OCI-LY1 (cell line): ENCODE measurements around the gene SCN1A.

Experiments used
- H2AFZ ChIP-seq: fragments of 200-600 bp; sonication (generic), shearing (Covaris generic); 2 replicates; pipeline ENCODE4 v1.6.0; 2014; ENCODE audit warnings: antibody characterized with exemption, mild to moderate bottlenecking, low read length
- H3F3A ChIP-seq: fragments of 200-600 bp; sonication (generic), shearing (Covaris generic); 2 replicates; pipeline ENCODE4 v1.6.0; 2014; ENCODE audit warnings: mild to moderate bottlenecking, antibody characterized with exemption, low read length, moderate library complexity; ENCODE audit not compliant: insufficient read depth
- H3K27ac ChIP-seq: fragments of 200-600 bp; sonication (generic); 2 replicates; pipeline ENCODE4 v1.5.1; 2014; ENCODE audit warnings: low read length, mixed run types, mild to moderate bottlenecking, low read depth; ENCODE audit not compliant: poor library complexity, severe bottlenecking
- H3K27me3 ChIP-seq: fragments of 200-600 bp; sonication (generic); 2 replicates; pipeline ENCODE4 v1.6.0; 2014; ENCODE audit warnings: antibody characterized with exemption, mild to moderate bottlenecking, low read length, moderate library complexity; ENCODE audit not compliant: insufficient read depth
- H3K36me3 ChIP-seq: fragments of 200-600 bp; sonication (generic); 2 replicates; pipeline ENCODE4 v1.6.1; 2014; ENCODE audit warnings: mild to moderate bottlenecking, antibody characterized with exemption, low read length, moderate library complexity, mixed read lengths; ENCODE audit not compliant: insufficient read depth
- H3K4me1 ChIP-seq: fragments of 200-600 bp; sonication (generic); 2 replicates; pipeline ENCODE4 v1.5.1; 2014; ENCODE audit warnings: mild to moderate bottlenecking, low read length, moderate library complexity; ENCODE audit not compliant: insufficient read depth, severe bottlenecking
- H3K4me2 ChIP-seq: fragments of 200-600 bp; sonication (generic), shearing (Covaris generic); 2 replicates; pipeline ENCODE4 v1.6.1; 2014; ENCODE audit warnings: low read length
- H3K4me3 ChIP-seq: fragments of 200-600 bp; sonication (generic); 2 replicates; pipeline ENCODE4 v1.5.1; 2014; ENCODE audit warnings: low read length, low read depth, mild to moderate bottlenecking, mixed read lengths; ENCODE audit not compliant: poor library complexity, severe bottlenecking
- H3K79me2 ChIP-seq: fragments of 200-600 bp; shearing (Covaris generic); 2 replicates; pipeline ENCODE4 v1.6.1; 2016; ENCODE audit warnings: mixed run types, low read length, mixed read lengths; ENCODE audit not compliant: insufficient read depth
- H3K9ac ChIP-seq: fragments of 200-600 bp; sonication (generic), shearing (Covaris generic); 2 replicates; pipeline ENCODE4 v1.6.1; 2014; ENCODE audit warnings: mild to moderate bottlenecking, low read length, mixed read lengths
- H3K9me2 ChIP-seq: fragments of 200-600 bp; sonication (generic), shearing (Covaris generic); 2 replicates; pipeline ENCODE4 v1.6.1; 2014; ENCODE audit warnings: low read depth, mild to moderate bottlenecking, low read length, mixed read lengths
- H3K9me3 ChIP-seq: fragments of 200-600 bp; shearing (Covaris generic); 2 replicates; pipeline ENCODE4 v1.6.1; 2014; ENCODE audit warnings: low read length, mixed read lengths
- H4K20me1 ChIP-seq: fragments of 200-600 bp; sonication (generic), shearing (Covaris generic); 2 replicates; pipeline ENCODE4 v1.6.0; 2016; ENCODE audit warnings: mild to moderate bottlenecking, low read length; ENCODE audit not compliant: insufficient read depth
- CTCF ChIP-seq: fragments of 200-600 bp; sonication (generic), shearing (Covaris generic); IDR thresholded peaks from 2 replicates; pipeline ENCODE4 v1.5.1; 2017; ENCODE audit warnings: mild to moderate bottlenecking, antibody characterized with exemption, low read length, moderate library complexity, mixed read lengths
- EZH2 ChIP-seq: fragments of 200-600 bp; sonication (generic), shearing (Covaris generic); IDR thresholded peaks from 2 replicates; pipeline ENCODE4 v1.8.0; 2017; ENCODE audit warnings: borderline replicate concordance, mixed run types, mild to moderate bottlenecking, antibody characterized with exemption, low read length, moderate library complexity, mixed read lengths

SCN1A gene

DNA sequence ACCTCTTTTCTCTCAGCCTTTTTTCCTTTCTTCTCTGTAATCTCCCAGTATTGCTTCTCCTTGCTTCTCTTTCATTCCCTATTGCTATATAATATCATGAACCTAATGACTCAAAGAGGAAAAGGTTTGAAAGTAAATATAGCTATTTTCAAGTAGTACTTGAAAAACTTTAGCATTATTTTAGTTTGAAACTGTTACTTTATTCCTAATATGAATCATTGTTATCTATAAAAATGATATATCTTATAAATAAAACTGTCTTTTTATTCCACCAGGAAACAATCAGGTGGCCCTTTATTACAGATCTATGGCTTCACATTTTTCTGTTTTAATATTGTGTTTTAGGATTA lies 311 bp upstream of the SCN1A start:
- H3K9me3 ChIP-seq = no peaks in the 10 kb centered on the region
- no peaks in the 10 kb centered on the region for H3K36me3 ChIP-seq
- no peak overlapping the region for H3K4me3 ChIP-seq
- H2AFZ ChIP-seq = no peak overlapping the region
- no peaks in the 10 kb centered on the region for H3F3A ChIP-seq
- H4K20me1 ChIP-seq = no peaks in the 10 kb centered on the region
- no peak overlapping the region for H3K27ac ChIP-seq
- no peaks in the 10 kb centered on the region for H3K4me1 ChIP-seq
- TF ChIP-seq CTCF (no peak; the same call in 1 of the 2 replicates), EZH2 (no peak)
- H3K79me2 ChIP-seq = no peaks in the 10 kb centered on the region
- H3K4me2 ChIP-seq = no peak overlapping the region
- no peaks in the 10 kb centered on the region for H3K9me2 ChIP-seq
- no peak overlapping the region for H3K9ac ChIP-seq
- 0 out of 2 replicates have a peak, but pooled peaks cover 4% of the 10 kb centered on the region for H3K27me3 ChIP-seq

GRCh38 chr2:166126007-166126639 lies 1.7 kb downstream of the SCN1A start:
- TF ChIP-seq CTCF (no peak), EZH2 (no peak)
- H2AFZ ChIP-seq = no peak overlapping the region
- no peak overlapping the region for H3K9ac ChIP-seq

GRCh38 chr2:166125557-166125956 lies 2.3 kb downstream of the SCN1A start:
- Histone ChIP-seq H3K4me3 (no peak overlapping the region), H3K9me3 (no peaks in the 10 kb centered on the region), H4K20me1 (no peaks in the 10 kb centered on the region), H3K27me3 (0 out of 2 replicates have a peak, but pooled peaks cover 4% of the 10 kb centered on the region), H3K4me2 (no peak overlapping the region), H3F3A (no peaks in the 10 kb centered on the region), H2AFZ (no peak overlapping the region), H3K9me2 (no peaks in the 10 kb centered on the region), H3K27ac (no peak overlapping the region), H3K9ac (no peak overlapping the region), H3K79me2 (no peaks in the 10 kb centered on the region), H3K4me1 (no peaks in the 10 kb centered on the region), H3K36me3 (no peaks in the 10 kb centered on the region)
- TF ChIP-seq EZH2 = no peak

More at GRCh38 chr2:166126007-166126639, 1.7 kb downstream of the SCN1A start:
- no peaks in the 10 kb centered on the region for H4K20me1 ChIP-seq
- H3K36me3 ChIP-seq = no peaks in the 10 kb centered on the region
- no peak overlapping the region for H3K4me2 ChIP-seq
- no peak overlapping the region for H3K27ac ChIP-seq
- no peaks in the 10 kb centered on the region for H3K9me3 ChIP-seq
- H3K27me3 ChIP-seq = 0 out of 2 replicates have a peak, but pooled peaks cover 4% of the 10 kb centered on the region
- no peaks in the 10 kb centered on the region for H3F3A ChIP-seq
- H3K4me3 ChIP-seq = no peak overlapping the region
- no peaks in the 10 kb centered on the region for H3K79me2 ChIP-seq
- H3K4me1 ChIP-seq = no peaks in the 10 kb centered on the region
- no peaks in the 10 kb centered on the region for H3K9me2 ChIP-seq

- no peaks in the 10 kb centered on the region for H4K20me1 ChIP-seq
- TF ChIP-seq EZH2 = no peak
- TF ChIP-seq CTCF = no peak
- no peaks in the 10 kb centered on the region for H3K4me1 ChIP-seq
Observed at GRCh38 chr2:166118180-166118579, 9.6 kb downstream of the SCN1A start.

More at GRCh38 chr2:166118180-166118579, 9.6 kb downstream of the SCN1A start:
- Histone ChIP-seq H3K79me2 (no peaks in the 10 kb centered on the region), H3K27ac (no peak overlapping the region), H3K9ac (no peak overlapping the region), H3K9me2 (no peaks in the 10 kb centered on the region), H2AFZ (no peak overlapping the region), H3K36me3 (no peaks in the 10 kb centered on the region), H3K27me3 (no peaks in the 10 kb centered on the region), H3K9me3 (no peaks in the 10 kb centered on the region), H3F3A (no peaks in the 10 kb centered on the region), H3K4me3 (no peak overlapping the region), H3K4me2 (no peak overlapping the region)
